Peyer's patch (tissue), 4 donors: Measurements from ENCODE around the gene PLEKHH1. TPM values are rescaled to one million over a fixed set of nuclear protein-coding genes. Genes with fewer than 3 reads are reported as not detected.

Experiments
- DNase-seq, 3 donors: peaks; one replicate each; pipeline ENCODE4 v3.0.0-alpha.2; 2017 to 2019
- H3K27ac ChIP-seq, 4 donors: fragments of 200-600 bp; sonication (generic); one replicate each; pipeline ENCODE4 v1.5.1; 2016 to 2019
- H3K27me3 ChIP-seq, 2 donors: fragments of 200-600 bp; sonication (generic); one replicate each; pipeline ENCODE4 v1.5.1; 2019
- H3K36me3 ChIP-seq, 3 donors: fragments of 200-600 bp; sonication (generic); one replicate each; pipeline ENCODE4 v1.5.1; 2016 to 2019
- H3K4me1 ChIP-seq, 4 donors: fragments of 200-600 bp; sonication (generic); one replicate each; pipeline ENCODE4 v1.5.1; 2016 to 2019
- H3K4me3 ChIP-seq, 4 donors: fragments of 200-600 bp; sonication (generic); 1 replicate in 3 of 4; 2 replicates in 1 of 4; pipeline ENCODE4 v1.5.1; 2016 to 2019; ENCODE audit warnings: mild to moderate bottlenecking in 1 of 4
- H3K9me3 ChIP-seq, 4 donors: fragments of 200-600 bp; sonication (generic); one replicate each; pipeline ENCODE4 v1.5.1; 2016 to 2019; ENCODE audit warnings: mild to moderate bottlenecking in 1 of 4
- CTCF ChIP-seq, 6 experiments: fragments of 450-650 bp in 4 of 6; fragments of 200-600 bp in 2 of 6; sonication (generic) in 1 of 6; IDR thresholded peaks; one replicate each; pipeline ENCODE4 v1.5.1; 2017 to 2019; ENCODE audit warnings: antibody characterized with exemption in 6 of 6, mild to moderate bottlenecking in 3 of 6, moderate library complexity in 1 of 6
- POLR2A ChIP-seq, 2 donors: fragments of 450-650 bp; IDR thresholded peaks; one replicate each; pipeline ENCODE4 v1.5.1; 2017; ENCODE audit warnings: antibody characterized with exemption in 2 of 2, mild to moderate bottlenecking in 2 of 2, moderate library complexity in 2 of 2
- total RNA-seq, 4 donors: library from RNA; depleted of rRNA; stranded (reverse); fragments of >200 nt; gene quantifications; one replicate each; pipeline ENCODE4 v1.1.0, GENCODE V29; 2016

PLEKHH1 gene
- total RNA-seq, 4 donors from 2014 or later, result 68.5 to 142 (median 92.0) TPM

GRCh38 chr14:67580336-67581171 is 47.5 kb downstream of the PLEKHH1 start:
- no peaks in the 10 kb centered on the region for H3K4me1 ChIP-seq
- peak in 2 of 3 donors; percentile 70 to 75 for DNase-seq
- peaks cover 0 to 20% (median 0%) of the 10 kb centered on the region in 3 donors for H3K36me3 ChIP-seq
- TF ChIP-seq CTCF (IDR thresholded peaks at IDR 0.05) (peak in 3 of 6 experiments; percentile 50 to 52 (median 50)), POLR2A (IDR thresholded peaks at IDR 0.05) (no peak)
- no peaks in the 10 kb centered on the region for H3K27me3 ChIP-seq
- no peak overlapping the region for H3K4me3 ChIP-seq
- H3K9me3 ChIP-seq, result no peaks in the 10 kb centered on the region
- peak overlapping the region in 2 of 4 donors; percentile 5 to 48 for H3K27ac ChIP-seq

- H3K27me3 ChIP-seq, result no peaks in the 10 kb centered on the region
- DNase-seq, result no peak
- H3K36me3 ChIP-seq, result peaks cover 0 to 23% (median 0%) of the 10 kb centered on the region in 3 donors
- H3K4me3 ChIP-seq, result no peak overlapping the region
- no peaks in the 10 kb centered on the region for H3K4me1 ChIP-seq
- H3K9me3 ChIP-seq, result no peaks in the 10 kb centered on the region
- peak overlapping the region in 1 of 4 donors; percentile 36 for H3K27ac ChIP-seq
- TF ChIP-seq POLR2A (IDR thresholded peaks at IDR 0.05) (no peak), CTCF (IDR thresholded peaks at IDR 0.05) (no peak)
Observed at GRCh38 chr14:67581643-67582042, 48.6 kb downstream of the PLEKHH1 start.

- DNase-seq, result no peak
- H3K27ac ChIP-seq, result no peak overlapping the region
- no peaks in the 10 kb centered on the region for H3K4me1 ChIP-seq
- no peaks in the 10 kb centered on the region for H3K27me3 ChIP-seq
- no peak for TF ChIP-seq CTCF (IDR thresholded peaks at IDR 0.05)
- no peak for TF ChIP-seq POLR2A (IDR thresholded peaks at IDR 0.05)
- H3K36me3 ChIP-seq, result peaks cover 0 to 24% (median 0%) of the 10 kb centered on the region in 3 donors
- H3K9me3 ChIP-seq, result no peaks in the 10 kb centered on the region
- no peak overlapping the region for H3K4me3 ChIP-seq
Observed at GRCh38 chr14:67582061-67582460, 49.0 kb downstream of the PLEKHH1 start.

- H3K9me3 ChIP-seq, result no peaks in the 10 kb centered on the region
Observed at GRCh38 chr14:67583711-67584644, 50.9 kb downstream of the PLEKHH1 start.

More at GRCh38 chr14:67583711-67584644, 50.9 kb downstream of the PLEKHH1 start:
- Histone ChIP-seq H3K4me3 (no peak overlapping the region), H3K27ac (no peak overlapping the region), H3K36me3 (peaks cover 0 to 37% (median 0%) of the 10 kb centered on the region in 3 donors), H3K27me3 (no peaks in the 10 kb centered on the region), H3K4me1 (no peaks in the 10 kb centered on the region)
- DNase-seq, result peak in 2 of 3 donors; percentile 30 to 67
- peak in 5 of 6 experiments; percentile 41 to 68 (median 66) for TF ChIP-seq CTCF (IDR thresholded peaks at IDR 0.05)
- TF ChIP-seq POLR2A (IDR thresholded peaks at IDR 0.05), result no peak
